Upper lobe of right lung (tissue), 1 donor: ENCODE data around the gene FOXA1. TPM values are rescaled to one million over a fixed set of nuclear protein-coding genes. Genes with fewer than 3 reads are reported as not detected.

Experiments
- ATAC-seq: fragments of 200-7000 bp; cut with Tn5 transposase; one replicate; pipeline ENCODE4 v1.9.1; 2020; ENCODE audit warnings: mild to moderate bottlenecking, moderate library complexity
- DNase-seq: peaks from one replicate; pipeline ENCODE4 v3.0.0-alpha.2; 2020
- H3K27ac ChIP-seq: fragments of 200-600 bp; one replicate; pipeline ENCODE4 v1.8.0; 2022
- H3K27me3 ChIP-seq: fragments of 200-600 bp; one replicate; pipeline ENCODE4 v1.8.0; 2022; ENCODE audit warnings: mild to moderate bottlenecking
- H3K36me3 ChIP-seq: fragments of 200-600 bp; one replicate; pipeline ENCODE4 v1.8.0; 2022
- H3K4me1 ChIP-seq: fragments of 200-600 bp; one replicate; pipeline ENCODE4 v1.8.0; 2022
- H3K4me3 ChIP-seq: fragments of 200-600 bp; one replicate; pipeline ENCODE4 v1.8.0; 2022; ENCODE audit warnings: mild to moderate bottlenecking
- H3K9me3 ChIP-seq: fragments of 200-600 bp; one replicate; pipeline ENCODE4 v1.8.0; 2022
- CTCF ChIP-seq: fragments of 200-600 bp; IDR thresholded peaks from one replicate; pipeline ENCODE4 v1.8.0; 2022; ENCODE audit warnings: antibody characterized with exemption
- intact Hi-C: fragments of 100-400 bp; cut with DNase I; formaldehyde crosslinking; loops from one replicate; pipeline ENCODE4 v1.11.0; 2022
- total RNA-seq: library from RNA; stranded (reverse); fragmentation: NEBNext Ultra II Directional; extraction: Animal tissue kit (Norgen Biotek cat#: 25700); gene quantifications from one replicate; pipeline ENCODE4 v1.2.1, GENCODE V29; 2021
- donor health status: DM: no; HTN: yes; CAD: no; lungs with severe emphysema.

FOXA1 gene
- total RNA-seq, 1 donor from 2014 or later = 20.6 TPM

DNA sequence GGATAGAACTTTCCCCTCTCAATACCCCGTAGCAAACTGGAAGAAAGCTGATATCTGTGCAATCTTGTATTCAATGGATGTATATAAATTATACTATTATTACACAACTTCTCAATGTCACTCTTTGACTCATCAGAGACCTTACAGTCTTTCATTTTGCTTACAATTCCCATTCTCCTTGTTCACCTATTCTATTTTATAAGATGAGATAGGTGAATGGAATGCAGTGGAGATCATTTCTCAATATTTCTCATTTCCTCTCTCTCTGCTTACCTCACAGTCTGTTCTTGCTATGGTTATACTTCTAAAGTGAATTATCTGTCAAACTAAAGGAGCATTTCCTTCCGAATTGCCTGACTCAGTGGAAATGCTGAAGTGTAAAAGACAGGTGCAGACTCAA is 14.9 kb downstream of the FOXA1 start:
- ATAC-seq (no peak), DNase-seq (no peak)
- H3K36me3 ChIP-seq = no peaks in the 10 kb centered on the region
- no peaks in the 10 kb centered on the region for H3K4me1 ChIP-seq
- no peaks in the 10 kb centered on the region for H3K9me3 ChIP-seq
- no peak overlapping the region for H3K27ac ChIP-seq
- TF ChIP-seq CTCF = no peak
- H3K27me3 ChIP-seq = peaks cover 19% of the 10 kb centered on the region
- intact Hi-C loops = no loop called here
- H3K4me3 ChIP-seq = no peak overlapping the region

- DNase-seq = no peak
- Histone ChIP-seq H3K36me3 (no peaks in the 10 kb centered on the region), H3K9me3 (no peaks in the 10 kb centered on the region), H3K4me1 (no peaks in the 10 kb centered on the region), H3K27ac (no peak overlapping the region), H3K27me3 (peaks cover 14% of the 10 kb centered on the region), H3K4me3 (no peak overlapping the region)
- intact Hi-C loops = no loop called here
- no peak for TF ChIP-seq CTCF
- no peak for ATAC-seq
Measured at GRCh38 chr14:37579274-37579673, 15.8 kb downstream of the FOXA1 start.

DNA sequence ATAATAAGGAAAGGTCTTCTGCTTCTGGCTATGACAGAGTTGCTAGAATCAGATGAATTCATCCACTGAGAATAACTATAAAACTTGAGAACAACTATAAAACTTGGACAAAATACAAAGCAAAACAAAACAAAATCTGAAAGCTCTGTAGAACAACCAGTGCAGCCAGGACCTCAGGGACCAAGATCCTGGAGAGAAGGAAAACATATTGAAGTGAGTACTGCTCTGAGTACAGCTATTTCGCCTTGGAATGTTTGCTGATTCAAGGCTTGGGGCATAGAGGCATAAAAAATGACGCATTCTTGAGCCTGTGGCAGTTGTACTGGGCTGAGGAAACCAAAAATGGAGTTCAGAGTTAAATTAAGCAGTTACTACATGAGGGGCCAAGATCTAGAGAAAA is 21.7 kb downstream of the FOXA1 start:
- peak; percentile 56 for ATAC-seq

GRCh38 chr14:37571391-37571790 is 23.7 kb downstream of the FOXA1 start:
- H3K9me3 ChIP-seq = no peaks in the 10 kb centered on the region
- no peak overlapping the region for H3K4me3 ChIP-seq
- peaks cover under 1% of the 10 kb centered on the region for H3K4me1 ChIP-seq
- DNase-seq = no peak
- no peak for ATAC-seq
- no peaks in the 10 kb centered on the region for H3K36me3 ChIP-seq
- no peak for TF ChIP-seq CTCF
- intact Hi-C loops = no loop called here
- no peak overlapping the region for H3K27ac ChIP-seq
- peaks cover 5% of the 10 kb centered on the region for H3K27me3 ChIP-seq

More for the DNA sequence above, 21.7 kb downstream of the FOXA1 start:
- Histone ChIP-seq H3K9me3 (no peaks in the 10 kb centered on the region), H3K27ac (no peak overlapping the region), H3K27me3 (peaks cover 5% of the 10 kb centered on the region), H3K4me1 (no peaks in the 10 kb centered on the region), H3K36me3 (no peaks in the 10 kb centered on the region), H3K4me3 (no peak overlapping the region)
- intact Hi-C loops = no loop called here
- TF ChIP-seq CTCF = no peak
- DNase-seq = no peak

- no peaks in the 10 kb centered on the region for H3K27me3 ChIP-seq
- peaks cover 6% of the 10 kb centered on the region for H3K4me1 ChIP-seq
- no peak overlapping the region for H3K27ac ChIP-seq
- H3K4me3 ChIP-seq = no peak overlapping the region
- H3K36me3 ChIP-seq = no peaks in the 10 kb centered on the region
- no peak for TF ChIP-seq CTCF
- H3K9me3 ChIP-seq = no peaks in the 10 kb centered on the region
- ATAC-seq (no peak), DNase-seq (no peak)
- intact Hi-C loops = no loop called here
Measured at GRCh38 chr14:37569729-37570128, 25.3 kb downstream of the FOXA1 start.

GRCh38 chr14:37566811-37567371 is 28.2 kb downstream of the FOXA1 start:
- intact Hi-C loops = no loop called here
- H3K9me3 ChIP-seq = no peaks in the 10 kb centered on the region
- ATAC-seq (peak; percentile 74), DNase-seq (no peak)
- H3K4me1 ChIP-seq = peaks cover 6% of the 10 kb centered on the region
- H3K27ac ChIP-seq = peak overlapping the region; percentile 18
- H3K4me3 ChIP-seq = no peak overlapping the region
- no peaks in the 10 kb centered on the region for H3K27me3 ChIP-seq
- TF ChIP-seq CTCF = no peak
- H3K36me3 ChIP-seq = no peaks in the 10 kb centered on the region
